K562 (cell line): ENCODE results near the gene IFNAR2. TPM values are rescaled to one million over a fixed set of nuclear protein-coding genes. Genes with fewer than 3 reads are reported as not detected.

Experiments
- ATAC-seq: fragments of 200-7000 bp; cut with Tn5 transposase; 3 replicates; pipeline ENCODE4 v1.9.1; 2020; ENCODE audit warnings: moderate library complexity
- BruUV-seq: library from RNA; stranded (reverse); fragments of 400-500 nt; replicated peaks from 2 replicates; lab custom pipeline; 2021; lab: Mats Ljungman, UMichigan
- CTCF ChIA-PET: fragments of 300-600 bp; formaldehyde crosslinking; extraction: SDS; loops from one replicate; lab custom pipeline; 2021; ENCODE audit warnings: low intra/inter-chr PET ratio; lab: Yijun Ruan, JAX
- POLR2A ChIA-PET: fragments of 300-600, 350-650 bp; sonication (Branson Sonifier 250); formaldehyde crosslinking; extraction: SDS; loops from one replicate; lab custom pipeline; 2021; ENCODE audit warnings: antibody characterized with exemption, inconsistent platforms; lab: Yijun Ruan, JAX
- DNase-seq, 4 experiments: peaks; one replicate each; pipeline versions ENCODE4 v3.0.0 to v3.0.0-alpha.2; 2011 to 2018; ENCODE audit warnings: low spot score in 3 of 4, mixed read lengths in 3 of 4; ENCODE audit errors: extremely low read depth in 1 of 4
- FAIRE-seq: peaks from 2 replicates; lab custom pipeline; 2011; peaks lifted over from hg19 to GRCh38; lab: Jason Lieb, UNC
- H2AFZ ChIP-seq: 2 replicates; pipeline ENCODE4 v1.6.0; 2011; ENCODE audit warnings: low read depth, low read length, control low read depth, inconsistent platforms
- H3K27ac ChIP-seq: fragments of 200-600 bp; 3 replicates; pipeline ENCODE4 v1.8.0; 2011; ENCODE audit warnings: low read depth, mild to moderate bottlenecking, control low read depth, inconsistent platforms, low read length, moderate library complexity, mixed read lengths; ENCODE audit errors: extremely low read depth
- H3K27me3 ChIP-seq, 2 experiments: fragments of 300-600 bp in 1 of 2; 2 replicates in 1 of 2; 3 replicates in 1 of 2; pipeline versions ENCODE4 v1.6.0 to v1.8.0; 2011; ENCODE audit warnings: inconsistent platforms in 2 of 2, low read length in 2 of 2, mild to moderate bottlenecking in 1 of 2, mixed read lengths in 1 of 2, moderate library complexity in 1 of 2; ENCODE audit not compliant: control insufficient read depth in 2 of 2, insufficient read depth in 2 of 2
- H3K36me3 ChIP-seq: fragments of 300-600 bp; 3 replicates; pipeline ENCODE4 v1.8.0; 2011; ENCODE audit warnings: mild to moderate bottlenecking, low read length, inconsistent platforms; ENCODE audit not compliant: control insufficient read depth, insufficient read depth
- H3K4me1 ChIP-seq, 2 experiments: fragments of 200-600 bp in 1 of 2; replicated peaks in 1 of 2; 2 replicates in 1 of 2; 3 replicates in 1 of 2; pipeline versions ENCODE4 v1.5.1 to v1.8.0; 2011; ENCODE audit warnings: inconsistent platforms in 2 of 2, low read length in 2 of 2, mild to moderate bottlenecking in 1 of 2, mixed read lengths in 1 of 2, moderate library complexity in 1 of 2; ENCODE audit not compliant: control insufficient read depth in 2 of 2, insufficient read depth in 2 of 2
- H3K4me2 ChIP-seq: 2 replicates; pipeline ENCODE4 v1.6.1; 2011; ENCODE audit warnings: low read length, control low read depth, inconsistent platforms, mixed read lengths; ENCODE audit not compliant: insufficient read depth
- H3K4me3 ChIP-seq: fragments of 200-600 bp; sonication (generic), shearing (Covaris generic); 2 replicates; pipeline ENCODE4 v1.5.1; 2016; ENCODE audit warnings: control low read depth, inconsistent platforms
- H3K79me2 ChIP-seq: fragments of 200-600 bp; 3 replicates; pipeline ENCODE4 v1.8.0; 2011; ENCODE audit warnings: low read length, inconsistent platforms; ENCODE audit not compliant: control insufficient read depth, insufficient read depth
- H3K9ac ChIP-seq, 2 experiments: 2 replicates each; pipeline versions ENCODE4 v1.6.0 to v1.6.1; 2011; ENCODE audit warnings: low read depth in 2 of 2, low read length in 2 of 2, control low read depth in 1 of 2, inconsistent platforms in 1 of 2, mild to moderate bottlenecking in 1 of 2, mixed read lengths in 1 of 2; ENCODE audit not compliant: insufficient read depth in 1 of 2
- H3K9me1 ChIP-seq: one replicate; pipeline ENCODE4 v1.6.0; 2011; ENCODE audit warnings: inconsistent platforms, mild to moderate bottlenecking, low read length, moderate library complexity; ENCODE audit not compliant: control insufficient read depth, insufficient read depth
- H3K9me3 ChIP-seq: replicated peaks from 2 replicates; pipeline ENCODE4 v1.5.1; 2011; ENCODE audit warnings: low read depth, low read length, inconsistent platforms; ENCODE audit not compliant: control insufficient read depth, insufficient read depth
- H4K20me1 ChIP-seq: replicated peaks from 2 replicates; pipeline ENCODE4 v1.6.1; 2011; ENCODE audit warnings: low read length, inconsistent platforms, mixed read lengths; ENCODE audit not compliant: control insufficient read depth, insufficient read depth
- AFF4 ChIP-seq: sonication (generic); formaldehyde crosslinking; IDR thresholded peaks from 2 replicates; pipeline ENCODE4 v1.8.0; 2023; ENCODE audit warnings: mild to moderate bottlenecking, missing genetic modification reagents
- CCNT2 ChIP-seq: IDR thresholded peaks from 2 replicates; pipeline ENCODE4 v1.6.1; 2011; ENCODE audit warnings: borderline replicate concordance, low read depth, mild to moderate bottlenecking, moderate library complexity, mixed read lengths, low read length; ENCODE audit not compliant: insufficient read length; ENCODE audit errors: extremely low read depth
- CHCHD3 ChIP-seq: fragments of 250-450 bp; sonication (Bioruptor Pico); IDR thresholded peaks from 2 replicates; pipeline ENCODE4 v2.1.2; 2022; ENCODE audit warnings: mild to moderate bottlenecking
- CREB3L1 ChIP-seq: fragments of 450-650 bp; IDR thresholded peaks from 2 replicates; pipeline ENCODE4 v1.6.1; 2014; ENCODE audit warnings: low read depth, mild to moderate bottlenecking, moderate library complexity, borderline replicate concordance
- FOXK1 ChIP-seq: sonication (generic); formaldehyde crosslinking; IDR thresholded peaks from 2 replicates; pipeline ENCODE4 v1.8.0; 2022; ENCODE audit warnings: missing genetic modification reagents, mild to moderate bottlenecking, borderline replicate concordance
- HES1 ChIP-seq: fragments of 450-650 bp; IDR thresholded peaks from 2 replicates; pipeline ENCODE4 v1.6.1; 2016; ENCODE audit warnings: low read depth, mild to moderate bottlenecking, moderate library complexity
- HEY1 ChIP-seq: fragments of 250-450 bp; sonication (Bioruptor Pico); IDR thresholded peaks from 2 replicates; pipeline ENCODE4 v1.5.0; 2020; ENCODE audit warnings: mild to moderate bottlenecking, moderate library complexity, borderline replicate concordance
- KDM1A ChIP-seq, 2 experiments: fragments of 450-650 bp; IDR thresholded peaks; 2 replicates each; pipeline ENCODE4 v1.6.1; 2016; ENCODE audit warnings: mild to moderate bottlenecking in 2 of 2
- LARP7 ChIP-seq: fragments of 450-650 bp; IDR thresholded peaks from 2 replicates; pipeline ENCODE4 v1.6.1; 2016
- PRPF4 ChIP-seq: fragments of 200-400 bp; formaldehyde crosslinking; IDR thresholded peaks from one replicate; pipeline ENCODE4 v1.6.1; 2017; ENCODE audit warnings: low read length, low read depth, mild to moderate bottlenecking; ENCODE audit not compliant: insufficient read depth, poor library complexity, severe bottlenecking
- RB1 ChIP-seq: fragments of 450-650 bp; IDR thresholded peaks from 2 replicates; pipeline ENCODE4 v1.6.1; 2017; ENCODE audit warnings: low read depth, mild to moderate bottlenecking
- SMARCA4 ChIP-seq: fragments of 450-650 bp; IDR thresholded peaks from 2 replicates; pipeline ENCODE4 v1.6.1; 2016
- TEAD1 ChIP-seq, 2 experiments: fragments of 450-650 bp in 1 of 2; sonication (generic) in 1 of 2; formaldehyde crosslinking; IDR thresholded peaks; 2 replicates each; pipeline versions ENCODE4 v1.4.0 to v1.8.0; 2020 to 2022; ENCODE audit warnings: mild to moderate bottlenecking in 2 of 2, missing genetic modification reagents in 1 of 2
- ZKSCAN3 ChIP-seq: fragments of 250-450 bp; sonication (Bioruptor Pico); IDR thresholded peaks from 2 replicates; pipeline ENCODE4 v1.4.0; 2020
- ZNF239 ChIP-seq: fragments of 250-450 bp; sonication (Bioruptor Pico); IDR thresholded peaks from 2 replicates; pipeline ENCODE4 v1.4.0; 2020; ENCODE audit warnings: mild to moderate bottlenecking
- ZNF282 ChIP-seq: sonication (generic); formaldehyde crosslinking; IDR thresholded peaks from 2 replicates; pipeline ENCODE4 v1.8.1; 2023; ENCODE audit warnings: missing genetic modification reagents
- ZNF717 ChIP-seq: fragments of 250-450 bp; sonication (Bioruptor Pico); IDR thresholded peaks from 2 replicates; pipeline ENCODE4 v1.5.0; 2021
- ZNF75A ChIP-seq: fragments of 450-650 bp; formaldehyde crosslinking; IDR thresholded peaks from 2 replicates; pipeline ENCODE4 v1.4.0; 2020; ENCODE audit warnings: mild to moderate bottlenecking
- ZNF764 ChIP-seq: fragments of 250-450 bp; sonication (Bioruptor Pico); IDR thresholded peaks from 2 replicates; pipeline ENCODE4 v1.4.0; 2020; ENCODE audit warnings: low read depth, mild to moderate bottlenecking, moderate library complexity
- WGBS: fragments of 100-300 bp; shearing (Covaris generic); methylation state at CpG from one replicate; pipeline ENCODE4 v1.1.6; 2016; ENCODE audit warnings: low coverage, mixed read lengths; ENCODE audit not compliant: insufficient coverage; ENCODE audit errors: missing lambda C conversion rate; 5-methylcytosine and 5-hydroxymethylcytosine counted together
- in situ Hi-C: fragments of 300-500 bp; cut with MboI; formaldehyde crosslinking; loops from 4 replicates; pipeline ENCODE4 v1.15.0; 2018; ENCODE audit warnings: inconsistent platforms, mixed read lengths
- intact Hi-C: fragments of 100-400 bp; cut with micrococcal nuclease; formaldehyde crosslinking; loops from 2 replicates; pipeline ENCODE4 v1.14.2; 2022
- polyA plus RNA-seq, 8 experiments: library from polyadenylated mRNA; depleted of rRNA in 4 of 8; stranded (reverse) in 5 of 8; unstranded in 3 of 8; fragments of >200 nt; fragmentation: Nextera tagmentation in 2 of 8; fragmentation: Illumina TruSeq in 1 of 8; extraction: Ambion mirVana in 2 of 8; extraction: Trizol in 1 of 8; gene quantifications; 2 replicates each; pipeline versions ENCODE4 v1.2.1 to v1.2.3, GENCODE V29; 2011 to 2014; ENCODE audit warnings: inconsistent platforms in 1 of 8, missing spikeins in 1 of 8
- total RNA-seq, 7 experiments: library from RNA; depleted of rRNA in 6 of 7; stranded (reverse); fragments of >200 nt in 6 of 7; fragmentation: Illumina TruSeq in 2 of 7; extraction: Trizol in 2 of 7; gene quantifications; 2 replicates each; pipeline versions ENCODE4 v1.2.1 to v1.2.3, GENCODE V29; 2011 to 2021; ENCODE audit warnings: low replicate concordance in 1 of 7

The IFNAR2 gene
- total and polyA plus RNA-seq, 9 of the 15 experiments (the other 6 are each of a cell fraction or from before 2014, with no cell fraction given): 1.7 to 48.3 (median 8.4) TPM

- TF ChIP-seq CHCHD3 (no peak), CCNT2 (no peak), FOXK1 (CRISPR knock-in tag) (no peak), TEAD1 (CRISPR knock-in tag; IDR thresholded peaks at IDR 0.05) (no peak), ZKSCAN3 (CRISPR knock-in tag) (no peak), LARP7 (no peak), AFF4 (CRISPR knock-in tag) (no peak), ZNF75A (CRISPR knock-in tag) (no peak), SMARCA4 (no peak)
Observed at GRCh38 chr21:33246506-33246905, 16.8 kb downstream of the IFNAR2 start (continued).

- CTCF ChIA-PET: no interaction called here
- TF ChIP-seq CREB3L1 (no peak), KDM1A (IDR thresholded peaks at IDR 0.05) (no peak), ZNF282 (CRISPR knock-in tag) (no peak), ZNF717 (CRISPR knock-in tag) (no peak), HEY1 (CRISPR knock-in tag) (no peak), RB1 (no peak), ZNF239 (no peak), HES1 (no peak), PRPF4 (no peak), ZNF764 (CRISPR knock-in tag) (no peak)
Observed at GRCh38 chr21:33246963-33247362, 17.2 kb downstream of the IFNAR2 start.

More at GRCh38 chr21:33246963-33247362, 17.2 kb downstream of the IFNAR2 start:
- no peak overlapping the region for H3K9ac ChIP-seq
- no peak overlapping the region for H3K4me3 ChIP-seq
- H3K9me3 ChIP-seq: no peaks in the 10 kb centered on the region
- H3K27ac ChIP-seq: no peak overlapping the region
- FAIRE-seq (no peak), DNase-seq (no peak), ATAC-seq (no peak)
- H3K79me2 ChIP-seq: no peaks in the 10 kb centered on the region
- BruUV-seq: no TSS peak
- WGBS: 83% methylated on average over 5 of the region's 7 CpGs
- POLR2A ChIA-PET: no interaction called here
- H2AFZ ChIP-seq: no peak overlapping the region
- no peaks in the 10 kb centered on the region; a peak in 1 of 5 replicates for H3K4me1 ChIP-seq
- intact Hi-C loops (no loop called here), in situ Hi-C loops (no loop called here)
- no peaks in the 10 kb centered on the region for H3K9me1 ChIP-seq
- peaks cover 76% of the 10 kb centered on the region for H3K36me3 ChIP-seq
- no peaks in the 10 kb centered on the region for H3K27me3 ChIP-seq
- no peak overlapping the region for H3K4me2 ChIP-seq
- no peaks in the 10 kb centered on the region for H4K20me1 ChIP-seq
